ENCODE measurements around the gene SLC11A2. TPM values are rescaled to one million over a fixed set of nuclear protein-coding genes. Genes with fewer than 3 reads are reported as not detected.

SLC11A2 gene
- polyA plus RNA-seq, 3 donors = 11.7 to 69.0 (median 14.9) TPM

DNA sequence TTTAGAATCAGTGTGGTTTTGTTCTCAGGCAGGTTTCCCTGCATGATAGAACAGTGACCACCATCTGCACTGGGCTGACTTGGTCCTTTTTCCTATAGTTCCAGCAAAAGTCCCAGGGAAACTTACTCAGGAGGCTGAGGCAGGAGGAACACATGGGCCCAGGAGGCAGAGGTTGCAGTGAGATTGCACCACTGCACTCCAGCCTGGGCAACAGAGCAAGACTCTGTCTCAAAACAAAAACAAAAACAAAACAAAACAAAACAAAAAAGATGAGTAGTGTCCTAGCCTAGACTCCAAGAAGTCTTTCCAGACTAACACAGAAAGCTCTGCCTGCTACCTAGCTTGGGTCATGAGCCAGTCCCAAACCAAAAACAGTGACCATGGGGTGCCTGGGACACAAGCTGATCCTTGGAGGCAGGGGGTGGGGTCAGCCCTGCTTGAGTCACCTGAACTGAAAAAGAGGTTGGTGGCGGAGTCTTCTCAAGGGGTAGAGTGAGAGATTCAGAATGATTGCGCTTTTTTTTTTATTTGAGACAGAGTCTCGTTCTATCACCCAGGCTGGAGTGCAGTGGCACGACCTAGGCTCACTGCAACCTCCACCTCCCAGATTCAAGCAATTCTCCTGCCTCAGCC is 7.4 kb upstream of the SLC11A2 start:
- H3K27ac Mint-ChIP-seq = no peak overlapping the region
- peaks cover 0 to 2% (median 2%) of the 10 kb centered on the region in 3 donors for H3K27me3 Mint-ChIP-seq (ENCODE audit: low read depth in 3 of 3)
- H3K4me1 Mint-ChIP-seq = peaks cover 4% of the 10 kb centered on the region
- no peak overlapping the region for H3K4me2 ChIP-seq (replicated peaks; ENCODE audit: extremely low read depth, low read length, poor library complexity, severe bottlenecking)
- no peaks in the 10 kb centered on the region for H3K9me3 Mint-ChIP-seq
- TF ChIP-seq, protein P1, sequence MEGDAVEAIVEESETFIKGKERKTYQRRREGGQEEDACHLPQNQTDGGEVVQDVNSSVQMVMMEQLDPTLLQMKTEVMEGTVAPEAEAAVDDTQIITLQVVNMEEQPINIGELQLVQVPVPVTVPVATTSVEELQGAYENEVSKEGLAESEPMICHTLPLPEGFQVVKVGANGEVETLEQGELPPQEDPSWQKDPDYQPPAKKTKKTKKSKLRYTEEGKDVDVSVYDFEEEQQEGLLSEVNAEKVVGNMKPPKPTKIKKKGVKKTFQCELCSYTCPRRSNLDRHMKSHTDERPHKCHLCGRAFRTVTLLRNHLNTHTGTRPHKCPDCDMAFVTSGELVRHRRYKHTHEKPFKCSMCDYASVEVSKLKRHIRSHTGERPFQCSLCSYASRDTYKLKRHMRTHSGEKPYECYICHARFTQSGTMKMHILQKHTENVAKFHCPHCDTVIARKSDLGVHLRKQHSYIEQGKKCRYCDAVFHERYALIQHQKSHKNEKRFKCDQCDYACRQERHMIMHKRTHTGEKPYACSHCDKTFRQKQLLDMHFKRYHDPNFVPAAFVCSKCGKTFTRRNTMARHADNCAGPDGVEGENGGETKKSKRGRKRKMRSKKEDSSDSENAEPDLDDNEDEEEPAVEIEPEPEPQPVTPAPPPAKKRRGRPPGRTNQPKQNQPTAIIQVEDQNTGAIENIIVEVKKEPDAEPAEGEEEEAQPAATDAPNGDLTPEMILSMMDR (IDR thresholded peaks at IDR 0.05) = no peak
- intact Hi-C loops (cut with micrococcal nuclease) = no loop called here
- no CpG with 5 or more reads among the region's 4 CpGs for WGBS (ENCODE audit: insufficient coverage)
- no peaks in the 10 kb centered on the region for H3K79me2 ChIP-seq (ENCODE audit: insufficient read depth, low read length)
- H3K4me1 ChIP-seq (ENCODE audit: control insufficient read depth in 1 of 2, insufficient read depth in 2 of 2, low read length in 2 of 2) = peaks cover 0 to 2% of the 10 kb centered on the region in 2 donors
- H3K36me3 Mint-ChIP-seq = no peaks in the 10 kb centered on the region
- H3K4me3 ChIP-seq (replicated peaks in 1 of 3; ENCODE audit: low read depth in 2 of 3, low read length in 3 of 3) = no peak overlapping the region
- no peaks in the 10 kb centered on the region for H4K20me1 ChIP-seq (ENCODE audit: insufficient read depth, low read length)
- H3K4me3 Mint-ChIP-seq = no peak overlapping the region
- H3K27me3 ChIP-seq (ENCODE audit: control insufficient read depth in 2 of 2, insufficient read depth in 2 of 2, low read length in 2 of 2) = no peaks in the 10 kb centered on the region
- no peak overlapping the region for H2AFZ ChIP-seq (ENCODE audit: insufficient read depth, low read depth, low read length, poor library complexity, severe bottlenecking)
- H3K36me3 ChIP-seq (replicated peaks in 1 of 2; ENCODE audit: control insufficient read depth in 1 of 2, insufficient read depth in 2 of 2, low read length in 2 of 2) = no peaks in the 10 kb centered on the region
- no peak overlapping the region for H3K27ac ChIP-seq (ENCODE audit: low read depth in 1 of 2, low read length in 2 of 2)
- no peak for DNase-seq
- no peak overlapping the region for H3K9ac ChIP-seq (ENCODE audit: insufficient read depth, low read length, poor library complexity, severe bottlenecking)
- H3K9me3 ChIP-seq (replicated peaks in 1 of 2; ENCODE audit: control insufficient read depth in 1 of 2, insufficient read depth in 1 of 2, low read length in 2 of 2) = no peaks in the 10 kb centered on the region

DNA sequence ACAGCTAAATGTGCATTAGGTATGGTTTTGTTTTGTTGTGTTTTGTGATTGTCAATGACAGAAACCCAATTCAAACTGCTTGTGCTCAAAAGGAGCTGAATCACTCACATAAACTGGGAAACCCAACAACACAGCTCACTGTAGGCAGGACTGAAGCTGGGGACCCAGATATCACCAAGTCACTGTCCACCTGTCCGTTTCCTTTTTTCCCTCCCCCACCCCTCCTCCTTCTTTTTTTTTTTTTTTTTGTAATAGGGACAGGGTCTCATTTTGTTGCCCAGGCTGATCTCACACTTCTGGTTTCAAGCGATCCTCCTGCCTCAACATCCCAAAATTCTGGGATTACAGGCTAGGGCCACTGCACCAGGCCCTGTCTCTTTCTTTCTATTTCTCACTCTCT is 6.9 kb upstream of the SLC11A2 start:
- H3K27ac ChIP-seq (ENCODE audit: low read depth in 1 of 2, low read length in 2 of 2) = no peak overlapping the region

More for the DNA sequence above, 6.9 kb upstream of the SLC11A2 start:
- H3K27me3 ChIP-seq (ENCODE audit: control insufficient read depth in 2 of 2, insufficient read depth in 2 of 2, low read length in 2 of 2) = no peaks in the 10 kb centered on the region
- no peaks in the 10 kb centered on the region for H3K36me3 Mint-ChIP-seq
- no peak overlapping the region for H2AFZ ChIP-seq (ENCODE audit: insufficient read depth, low read depth, low read length, poor library complexity, severe bottlenecking)
- no peak overlapping the region for H3K27ac Mint-ChIP-seq
- H3K4me1 ChIP-seq (ENCODE audit: control insufficient read depth in 1 of 2, insufficient read depth in 2 of 2, low read length in 2 of 2) = peaks cover 0 to 8% of the 10 kb centered on the region in 2 donors
- WGBS (ENCODE audit: insufficient coverage) = no CpG with 5 or more reads among the region's 2 CpGs
- H3K79me2 ChIP-seq (ENCODE audit: insufficient read depth, low read length) = no peaks in the 10 kb centered on the region
- no peaks in the 10 kb centered on the region for H4K20me1 ChIP-seq (ENCODE audit: insufficient read depth, low read length)
- no peak for DNase-seq
- intact Hi-C loops (cut with micrococcal nuclease) = no loop called here
- peaks cover 0 to 3% (median 2%) of the 10 kb centered on the region in 3 donors for H3K27me3 Mint-ChIP-seq (ENCODE audit: low read depth in 3 of 3)
- no peak overlapping the region for H3K4me3 Mint-ChIP-seq
- no peak overlapping the region for H3K4me3 ChIP-seq (replicated peaks in 1 of 3; ENCODE audit: low read depth in 2 of 3, low read length in 3 of 3)
- no peak overlapping the region for H3K9ac ChIP-seq (ENCODE audit: insufficient read depth, low read length, poor library complexity, severe bottlenecking)
- H3K4me2 ChIP-seq (replicated peaks; ENCODE audit: extremely low read depth, low read length, poor library complexity, severe bottlenecking) = no peak overlapping the region
- TF ChIP-seq, protein P1 (IDR thresholded peaks at IDR 0.05) = no peak
- no peaks in the 10 kb centered on the region for H3K9me3 ChIP-seq (replicated peaks in 1 of 2; ENCODE audit: control insufficient read depth in 1 of 2, insufficient read depth in 1 of 2, low read length in 2 of 2)
- H3K4me1 Mint-ChIP-seq = peaks cover 9% of the 10 kb centered on the region
- H3K36me3 ChIP-seq (replicated peaks in 1 of 2; ENCODE audit: control insufficient read depth in 1 of 2, insufficient read depth in 2 of 2, low read length in 2 of 2) = no peaks in the 10 kb centered on the region
- peaks cover 0 to under 1% (median 0%) of the 10 kb centered on the region in 7 donors for H3K9me3 Mint-ChIP-seq
